Cardiac muscle cell (in vitro differentiated cells and primary cell): ENCODE results near the gene ABHD18. TPM values are rescaled to one million over a fixed set of nuclear protein-coding genes. Genes with fewer than 3 reads are reported as not detected.

Experiments
- DNase-seq, 2 donors: peaks; one replicate each; pipeline versions ENCODE4 v3.0.0 to v3.0.0-alpha.2; 2010 to 2017; ENCODE audit warnings: low read depth in 1 of 2, low spot score in 1 of 2
- H3K27ac ChIP-seq: fragments of 200-600 bp; sonication (generic); 2 replicates; pipeline ENCODE4 v1.5.1; 2016
- H3K27me3 ChIP-seq: fragments of 200-600 bp; sonication (generic); 2 replicates; pipeline ENCODE4 v1.6.0; 2016; ENCODE audit warnings: control low read depth
- H3K36me3 ChIP-seq: fragments of 200-600 bp; sonication (generic); 2 replicates; pipeline ENCODE4 v1.5.1; 2016; ENCODE audit warnings: control low read depth
- H3K4me1 ChIP-seq: fragments of 200-600 bp; sonication (generic); 2 replicates; pipeline ENCODE4 v1.8.1; 2017; ENCODE audit warnings: low read depth, mild to moderate bottlenecking, mixed run types
- H3K4me3 ChIP-seq: fragments of 200-600 bp; sonication (generic); 2 replicates; pipeline ENCODE4 v1.5.1; 2016; ENCODE audit warnings: mild to moderate bottlenecking
- H3K9me3 ChIP-seq: fragments of 200-600 bp; sonication (generic); 2 replicates; pipeline ENCODE4 v1.5.1; 2017; ENCODE audit warnings: low read depth, mild to moderate bottlenecking, control low read depth
- polyA plus RNA-seq: library from polyadenylated mRNA; unstranded; fragments of >200 nt; fragmentation: Nextera tagmentation; extraction: Ambion mirVana; gene quantifications from 2 replicates; pipeline ENCODE4 v1.2.1, GENCODE V29; 2016
- total RNA-seq: library from RNA; depleted of rRNA; stranded (reverse); fragments of >200 nt; gene quantifications from 2 replicates; pipeline ENCODE4 v1.2.3, GENCODE V29; 2016
- TF ChIP-seq, protein P1 (sequence below): IDR thresholded peaks from 2 replicates; pipeline ENCODE4 v1.5.1; 2012; ENCODE audit warnings: low read depth, mild to moderate bottlenecking, low read length

The ABHD18 gene
- total and polyA plus RNA-seq, 2 experiments from 2014 or later: 18.8 to 21.5 TPM

DNA sequence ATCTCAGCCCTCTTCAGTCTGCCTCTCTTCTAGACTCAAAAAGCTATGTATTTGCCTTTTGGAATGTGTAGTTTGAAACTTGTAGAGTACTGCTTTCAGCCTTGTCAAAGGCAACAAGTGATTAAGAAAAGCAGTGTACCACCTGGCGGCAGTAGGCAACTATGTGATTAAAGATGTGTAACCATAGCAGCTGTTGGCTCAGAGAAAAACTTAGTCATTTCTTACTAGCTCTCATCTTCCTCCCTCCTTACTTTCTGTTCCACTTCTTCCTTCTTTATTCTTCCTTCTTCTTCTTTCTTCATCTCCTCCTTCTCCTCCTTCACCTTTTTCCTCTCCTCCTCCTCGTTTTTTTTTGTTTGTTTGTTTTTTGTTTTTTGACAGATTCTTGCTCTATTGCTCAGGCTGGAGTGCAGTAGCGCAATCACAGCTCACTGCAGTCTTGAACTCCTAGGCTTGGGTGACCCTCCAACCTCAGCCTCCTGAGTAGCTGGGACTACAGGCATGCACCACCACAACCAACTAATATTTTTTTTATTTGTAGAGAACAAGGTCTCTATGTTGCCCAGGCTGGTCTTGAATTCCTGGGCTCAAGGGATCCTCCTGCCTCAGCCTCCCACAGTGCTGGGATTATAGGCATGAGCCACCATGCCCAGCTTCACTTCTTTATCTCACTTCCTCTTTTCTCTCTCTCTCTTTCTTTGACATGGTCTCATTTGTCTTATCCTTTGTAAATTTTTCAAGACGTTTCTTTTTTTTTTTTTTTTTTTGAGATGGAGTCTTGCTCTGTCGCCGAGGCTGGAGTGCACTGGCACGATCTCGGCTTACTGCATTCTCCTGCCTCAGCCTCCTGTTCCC lies 32.6 kb downstream of the ABHD18 start:
- Histone ChIP-seq H3K27ac (no peak overlapping the region), H3K9me3 (no peaks in the 10 kb centered on the region), H3K27me3 (no peaks in the 10 kb centered on the region), H3K4me1 (no peaks in the 10 kb centered on the region), H3K4me3 (no peak overlapping the region), H3K36me3 (peaks cover 17% of the 10 kb centered on the region)
- DNase-seq: peak; percentile 14 to 58
- TF ChIP-seq, protein P1, sequence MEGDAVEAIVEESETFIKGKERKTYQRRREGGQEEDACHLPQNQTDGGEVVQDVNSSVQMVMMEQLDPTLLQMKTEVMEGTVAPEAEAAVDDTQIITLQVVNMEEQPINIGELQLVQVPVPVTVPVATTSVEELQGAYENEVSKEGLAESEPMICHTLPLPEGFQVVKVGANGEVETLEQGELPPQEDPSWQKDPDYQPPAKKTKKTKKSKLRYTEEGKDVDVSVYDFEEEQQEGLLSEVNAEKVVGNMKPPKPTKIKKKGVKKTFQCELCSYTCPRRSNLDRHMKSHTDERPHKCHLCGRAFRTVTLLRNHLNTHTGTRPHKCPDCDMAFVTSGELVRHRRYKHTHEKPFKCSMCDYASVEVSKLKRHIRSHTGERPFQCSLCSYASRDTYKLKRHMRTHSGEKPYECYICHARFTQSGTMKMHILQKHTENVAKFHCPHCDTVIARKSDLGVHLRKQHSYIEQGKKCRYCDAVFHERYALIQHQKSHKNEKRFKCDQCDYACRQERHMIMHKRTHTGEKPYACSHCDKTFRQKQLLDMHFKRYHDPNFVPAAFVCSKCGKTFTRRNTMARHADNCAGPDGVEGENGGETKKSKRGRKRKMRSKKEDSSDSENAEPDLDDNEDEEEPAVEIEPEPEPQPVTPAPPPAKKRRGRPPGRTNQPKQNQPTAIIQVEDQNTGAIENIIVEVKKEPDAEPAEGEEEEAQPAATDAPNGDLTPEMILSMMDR: peak; percentile 27

DNA sequence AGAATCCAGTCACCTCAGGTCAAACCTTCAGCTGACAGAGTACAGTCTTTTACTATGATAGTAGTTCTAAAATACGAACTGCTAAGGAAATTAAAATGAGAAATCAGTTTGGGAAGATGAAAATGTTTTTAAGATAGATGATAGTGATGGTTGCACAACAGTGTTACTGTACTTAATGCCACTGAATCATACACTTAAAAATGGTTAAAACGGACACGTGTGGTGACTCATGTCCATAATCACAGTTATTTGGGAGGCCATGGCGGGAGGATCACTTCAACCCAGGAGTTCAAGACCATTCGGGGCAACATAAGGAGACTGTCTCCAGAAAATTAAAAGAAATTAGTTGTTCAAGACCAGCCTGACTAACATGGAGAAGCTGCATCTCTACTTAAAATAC lies 41.4 kb downstream of the ABHD18 start:
- Histone ChIP-seq H3K4me1 (no peaks in the 10 kb centered on the region), H3K4me3 (no peak overlapping the region), H3K9me3 (no peaks in the 10 kb centered on the region), H3K36me3 (peaks cover 15% of the 10 kb centered on the region), H3K27me3 (no peaks in the 10 kb centered on the region), H3K27ac (no peak overlapping the region)
- TF ChIP-seq, protein P1: no peak
- peak in 1 of 2 donors; percentile 58 for DNase-seq

DNA sequence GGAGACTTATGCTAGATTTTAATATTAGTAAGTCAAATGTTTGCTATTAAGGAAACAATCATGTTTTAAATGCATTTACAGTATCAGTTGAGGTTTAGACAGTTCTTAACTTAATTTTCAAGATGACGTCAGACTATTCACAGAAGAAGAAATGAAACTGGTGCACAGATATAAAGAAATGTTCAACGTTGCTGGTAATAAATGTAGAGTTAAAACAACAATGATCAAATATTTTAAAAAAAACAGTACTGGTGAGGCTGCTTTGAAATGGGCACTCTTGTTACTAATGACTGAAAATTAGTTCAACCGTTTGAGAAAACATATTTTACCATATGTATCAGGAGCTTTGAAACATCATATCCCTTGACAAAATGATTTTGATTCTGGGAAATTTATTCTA lies 44.2 kb downstream of the ABHD18 start:
- Histone ChIP-seq H3K36me3 (peaks cover 19% of the 10 kb centered on the region), H3K27me3 (no peaks in the 10 kb centered on the region), H3K9me3 (no peaks in the 10 kb centered on the region), H3K4me1 (no peaks in the 10 kb centered on the region), H3K27ac (no peak overlapping the region), H3K4me3 (no peak overlapping the region)
- DNase-seq: no peak
- TF ChIP-seq, protein P1: no peak

DNA sequence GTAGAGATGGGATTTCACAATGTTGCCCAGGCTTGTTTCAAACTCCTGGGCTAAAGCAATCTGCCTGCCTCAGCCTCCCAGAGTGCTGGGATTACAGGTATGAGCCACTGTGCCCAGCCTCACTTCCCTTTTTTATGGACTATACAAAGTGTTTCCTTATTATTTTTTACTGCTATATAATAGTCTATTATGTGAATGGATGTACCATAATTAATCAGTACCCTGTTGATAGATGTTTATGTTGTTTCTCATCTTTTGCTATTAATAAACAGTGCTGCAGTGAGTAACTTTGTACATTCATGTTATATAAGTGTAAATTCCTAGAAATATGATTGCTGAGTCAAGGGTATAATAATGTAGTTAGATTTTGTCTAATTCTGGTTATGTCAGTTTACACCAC lies 60.1 kb downstream of the ABHD18 start:
- no peak overlapping the region for H3K4me3 ChIP-seq
- no peak overlapping the region for H3K27ac ChIP-seq
- H3K36me3 ChIP-seq: peaks cover 47% of the 10 kb centered on the region

DNA sequence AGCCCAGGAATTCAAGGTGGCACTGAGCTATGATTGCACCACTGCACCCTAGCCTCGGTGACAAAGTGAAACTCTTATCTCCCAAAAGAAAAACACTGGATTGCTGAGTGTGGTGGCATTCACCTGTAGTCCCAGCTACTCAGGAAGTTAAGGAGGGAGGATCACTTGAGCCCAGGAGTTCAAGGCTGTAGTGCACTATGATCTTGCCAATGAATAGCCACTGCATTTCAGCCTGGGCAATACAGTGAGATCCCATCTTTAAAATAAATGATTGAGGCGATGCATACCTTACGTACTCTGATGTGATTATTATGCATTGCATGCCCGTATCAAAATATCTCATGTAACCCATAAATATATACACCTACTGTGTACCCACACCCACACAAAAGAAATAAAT lies 64.7 kb downstream of the ABHD18 start:
- H3K27ac ChIP-seq: no peak overlapping the region
- TF ChIP-seq, protein P1: no peak
- no peaks in the 10 kb centered on the region for H3K4me1 ChIP-seq
- no peak overlapping the region for H3K4me3 ChIP-seq
- peaks cover 29% of the 10 kb centered on the region for H3K36me3 ChIP-seq
- no peak for DNase-seq
- H3K9me3 ChIP-seq: no peaks in the 10 kb centered on the region
- no peaks in the 10 kb centered on the region for H3K27me3 ChIP-seq

More for the DNA sequence above, 60.1 kb downstream of the ABHD18 start:
- H3K9me3 ChIP-seq: no peaks in the 10 kb centered on the region
- H3K27me3 ChIP-seq: no peaks in the 10 kb centered on the region
- TF ChIP-seq, protein P1: no peak
- no peaks in the 10 kb centered on the region for H3K4me1 ChIP-seq
- DNase-seq: no peak
